Measurements from ENCODE around the gene ANKRD65.
"Not testable (repeated sequence)": the region's sequence is repeated elsewhere in the genome, so short reads cannot be mapped to it uniquely, and the experiment has no call there.

DNA sequence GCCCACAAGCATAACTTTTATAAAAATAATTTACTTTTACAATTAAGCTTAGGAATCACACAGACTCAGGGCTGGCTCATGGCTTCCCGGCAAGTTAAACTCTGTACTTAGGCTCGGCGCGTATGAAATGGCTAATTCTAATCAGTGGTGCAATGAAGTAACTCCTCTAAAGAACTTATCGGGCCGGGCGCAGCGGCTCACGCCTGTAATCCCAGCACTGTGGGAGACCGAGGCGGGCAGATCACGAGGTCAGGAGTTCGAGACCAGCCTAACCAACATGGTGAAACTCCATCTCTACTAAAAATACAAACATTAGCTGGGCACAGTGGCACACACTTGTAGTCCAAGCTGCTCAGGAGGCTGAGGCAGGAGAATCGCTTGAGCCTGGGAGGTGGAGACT is 51.0 kb downstream of the ANKRD65 start:
- TF ChIP-seq POLR2A (IDR thresholded peaks at IDR 0.05; ENCODE audit: low read length); GATA1 (IDR thresholded peaks at IDR 0.05; ENCODE audit: low read depth, low read length): not testable (repeated sequence)

All from erythroblast (primary cell).